ENCODE measurements around the gene SPATA20.

DNA sequence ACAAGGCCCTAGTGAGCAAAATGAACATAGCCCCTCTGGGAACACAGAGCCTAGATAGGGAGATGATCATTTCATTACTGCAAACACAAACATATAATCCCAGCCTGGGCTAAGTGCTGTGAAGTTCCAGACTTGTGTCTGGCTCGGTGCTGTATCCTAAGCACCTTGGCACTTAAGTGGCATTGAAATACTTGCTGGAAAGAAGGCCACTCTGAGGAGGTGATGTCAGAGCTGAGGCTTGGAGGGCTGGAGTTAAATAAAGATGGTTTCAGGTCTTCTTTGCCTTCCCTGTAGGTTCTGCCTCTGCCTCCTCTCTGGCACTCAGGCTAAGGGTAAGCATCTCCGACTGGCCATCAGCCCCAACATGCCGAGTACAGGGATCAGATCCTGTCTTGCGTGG lies 11.1 kb downstream of the SPATA20 start:
- no peak for TF ChIP-seq RAD21 (IDR thresholded peaks at IDR 0.05)
- TF ChIP-seq, protein P1, sequence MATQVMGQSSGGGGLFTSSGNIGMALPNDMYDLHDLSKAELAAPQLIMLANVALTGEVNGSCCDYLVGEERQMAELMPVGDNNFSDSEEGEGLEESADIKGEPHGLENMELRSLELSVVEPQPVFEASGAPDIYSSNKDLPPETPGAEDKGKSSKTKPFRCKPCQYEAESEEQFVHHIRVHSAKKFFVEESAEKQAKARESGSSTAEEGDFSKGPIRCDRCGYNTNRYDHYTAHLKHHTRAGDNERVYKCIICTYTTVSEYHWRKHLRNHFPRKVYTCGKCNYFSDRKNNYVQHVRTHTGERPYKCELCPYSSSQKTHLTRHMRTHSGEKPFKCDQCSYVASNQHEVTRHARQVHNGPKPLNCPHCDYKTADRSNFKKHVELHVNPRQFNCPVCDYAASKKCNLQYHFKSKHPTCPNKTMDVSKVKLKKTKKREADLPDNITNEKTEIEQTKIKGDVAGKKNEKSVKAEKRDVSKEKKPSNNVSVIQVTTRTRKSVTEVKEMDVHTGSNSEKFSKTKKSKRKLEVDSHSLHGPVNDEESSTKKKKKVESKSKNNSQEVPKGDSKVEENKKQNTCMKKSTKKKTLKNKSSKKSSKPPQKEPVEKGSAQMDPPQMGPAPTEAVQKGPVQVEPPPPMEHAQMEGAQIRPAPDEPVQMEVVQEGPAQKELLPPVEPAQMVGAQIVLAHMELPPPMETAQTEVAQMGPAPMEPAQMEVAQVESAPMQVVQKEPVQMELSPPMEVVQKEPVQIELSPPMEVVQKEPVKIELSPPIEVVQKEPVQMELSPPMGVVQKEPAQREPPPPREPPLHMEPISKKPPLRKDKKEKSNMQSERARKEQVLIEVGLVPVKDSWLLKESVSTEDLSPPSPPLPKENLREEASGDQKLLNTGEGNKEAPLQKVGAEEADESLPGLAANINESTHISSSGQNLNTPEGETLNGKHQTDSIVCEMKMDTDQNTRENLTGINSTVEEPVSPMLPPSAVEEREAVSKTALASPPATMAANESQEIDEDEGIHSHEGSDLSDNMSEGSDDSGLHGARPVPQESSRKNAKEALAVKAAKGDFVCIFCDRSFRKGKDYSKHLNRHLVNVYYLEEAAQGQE (IDR thresholded peaks at IDR 0.05) = no peak
- TF ChIP-seq HNF4A (conservative IDR thresholded peaks at IDR 0.05) = no peak
- TF ChIP-seq, protein P2, sequence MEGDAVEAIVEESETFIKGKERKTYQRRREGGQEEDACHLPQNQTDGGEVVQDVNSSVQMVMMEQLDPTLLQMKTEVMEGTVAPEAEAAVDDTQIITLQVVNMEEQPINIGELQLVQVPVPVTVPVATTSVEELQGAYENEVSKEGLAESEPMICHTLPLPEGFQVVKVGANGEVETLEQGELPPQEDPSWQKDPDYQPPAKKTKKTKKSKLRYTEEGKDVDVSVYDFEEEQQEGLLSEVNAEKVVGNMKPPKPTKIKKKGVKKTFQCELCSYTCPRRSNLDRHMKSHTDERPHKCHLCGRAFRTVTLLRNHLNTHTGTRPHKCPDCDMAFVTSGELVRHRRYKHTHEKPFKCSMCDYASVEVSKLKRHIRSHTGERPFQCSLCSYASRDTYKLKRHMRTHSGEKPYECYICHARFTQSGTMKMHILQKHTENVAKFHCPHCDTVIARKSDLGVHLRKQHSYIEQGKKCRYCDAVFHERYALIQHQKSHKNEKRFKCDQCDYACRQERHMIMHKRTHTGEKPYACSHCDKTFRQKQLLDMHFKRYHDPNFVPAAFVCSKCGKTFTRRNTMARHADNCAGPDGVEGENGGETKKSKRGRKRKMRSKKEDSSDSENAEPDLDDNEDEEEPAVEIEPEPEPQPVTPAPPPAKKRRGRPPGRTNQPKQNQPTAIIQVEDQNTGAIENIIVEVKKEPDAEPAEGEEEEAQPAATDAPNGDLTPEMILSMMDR (IDR thresholded peaks at IDR 0.05; ENCODE audit: low read depth, low read length, missing input control) = no peak
- TF ChIP-seq, protein P3, sequence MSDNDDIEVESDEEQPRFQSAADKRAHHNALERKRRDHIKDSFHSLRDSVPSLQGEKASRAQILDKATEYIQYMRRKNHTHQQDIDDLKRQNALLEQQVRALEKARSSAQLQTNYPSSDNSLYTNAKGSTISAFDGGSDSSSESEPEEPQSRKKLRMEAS (IDR thresholded peaks at IDR 0.05) = no peak
- no peak for TF ChIP-seq HNF4G (IDR thresholded peaks at IDR 0.05)
- TF ChIP-seq, protein P4, sequence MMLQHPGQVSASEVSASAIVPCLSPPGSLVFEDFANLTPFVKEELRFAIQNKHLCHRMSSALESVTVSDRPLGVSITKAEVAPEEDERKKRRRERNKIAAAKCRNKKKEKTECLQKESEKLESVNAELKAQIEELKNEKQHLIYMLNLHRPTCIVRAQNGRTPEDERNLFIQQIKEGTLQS (IDR thresholded peaks at IDR 0.05) = no peak
- no peak for TF ChIP-seq EGR1 (IDR thresholded peaks at IDR 0.05; ENCODE audit: low read depth in 2 of 2)
- TF ChIP-seq YY1 (IDR thresholded peaks at IDR 0.05) = no peak
